Activated naive CD8-positive, alpha-beta T cell treated with anti-CD3 and anti-CD28 coated beads, Interleukin-2, amount 10 ng/mL, durations not matched to agents 7 days and 5 days (primary cell): ENCODE measurements around the gene HUS1. TPM values are rescaled to one million over a fixed set of nuclear protein-coding genes. Genes with fewer than 3 reads are reported as not detected.
"Not testable (repeated sequence)": the region's sequence is repeated elsewhere in the genome, so short reads cannot be mapped to it uniquely, and the experiment has no call there.

Experiments
- ATAC-seq: fragments of 150-1000 bp; cut with Tn5 transposase; one replicate; pipeline ENCODE4 v1.10.0; 2021; ENCODE audit warnings: low read depth, moderate library complexity
- POLR2A ChIA-PET: fragments of 350-600 bp; sonication (Branson Sonifier 250); formaldehyde crosslinking; loops from one replicate; lab custom pipeline; 2021; ENCODE audit warnings: antibody characterized with exemption; lab: Charles Lee
- DNase-seq: peaks from one replicate; pipeline ENCODE4 v3.0.0; 2021
- H3K27ac Mint-ChIP-seq: one replicate; pipeline ENCODE4 v1.8.0; 2022; ENCODE audit warnings: mild to moderate bottlenecking, mixed read lengths
- H3K27me3 Mint-ChIP-seq: one replicate; pipeline ENCODE4 v1.8.0; 2022; ENCODE audit warnings: mild to moderate bottlenecking, moderate library complexity, mixed read lengths
- H3K36me3 Mint-ChIP-seq: one replicate; pipeline ENCODE4 v1.8.0; 2021; ENCODE audit warnings: mild to moderate bottlenecking, mixed read lengths
- H3K4me1 Mint-ChIP-seq: one replicate; pipeline ENCODE4 v1.8.0; 2021; ENCODE audit warnings: mixed read lengths
- H3K4me3 Mint-ChIP-seq: one replicate; pipeline ENCODE4 v1.8.0; 2022; ENCODE audit warnings: mild to moderate bottlenecking, moderate library complexity, mixed read lengths
- H3K9me3 Mint-ChIP-seq: one replicate; pipeline ENCODE4 v1.8.0; 2021; ENCODE audit warnings: mixed read lengths
- total RNA-seq, 2 experiments: library from RNA; stranded (reverse); gene quantifications; one replicate each; pipeline ENCODE4 v1.2.3, GENCODE V29; 2021

The HUS1 gene
- total RNA-seq, 2 experiments from 2014 or later, result 40.6 to 44.9 TPM

GRCh38 chr7:47916514-47916913 lies 62.9 kb downstream of the HUS1 start:
- H3K27ac Mint-ChIP-seq, H3K9me3 Mint-ChIP-seq, H3K36me3 Mint-ChIP-seq, H3K27me3 Mint-ChIP-seq, H3K4me1 Mint-ChIP-seq, DNase-seq, ATAC-seq, H3K4me3 Mint-ChIP-seq, POLR2A ChIA-PET: not testable (repeated sequence)

DNA sequence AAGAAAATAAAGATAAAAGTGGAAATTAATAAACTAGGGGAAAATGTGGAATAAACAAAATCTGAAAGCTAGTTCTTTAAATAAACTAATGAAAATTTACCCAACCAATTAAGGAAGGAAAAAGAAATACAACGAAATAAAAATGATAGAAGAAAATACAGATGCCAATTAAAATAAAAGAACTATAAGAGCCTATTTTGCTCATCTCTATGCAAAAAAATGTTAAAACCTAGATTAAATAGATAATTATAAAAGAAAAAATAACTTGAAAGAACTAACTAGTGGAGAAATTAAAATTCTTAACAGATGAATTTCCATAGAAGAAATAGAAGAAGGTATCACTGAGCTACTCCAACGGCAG lies 63.8 kb downstream of the HUS1 start:
- DNase-seq (no peak), ATAC-seq (no peak)
- Mint-ChIP-seq H3K9me3 (no peaks in the 10 kb centered on the region), H3K27me3 (peaks cover 4% of the 10 kb centered on the region), H3K4me3 (no peak overlapping the region), H3K4me1 (no peaks in the 10 kb centered on the region), H3K27ac (no peak overlapping the region), H3K36me3 (no peaks in the 10 kb centered on the region)
- POLR2A ChIA-PET, result no interaction called here

- Mint-ChIP-seq H3K4me1 (no peaks in the 10 kb centered on the region), H3K27me3 (peaks cover 3% of the 10 kb centered on the region), H3K36me3 (no peaks in the 10 kb centered on the region), H3K4me3 (no peak overlapping the region), H3K27ac (no peak overlapping the region), H3K9me3 (no peaks in the 10 kb centered on the region)
- ATAC-seq (no peak), DNase-seq (no peak)
- POLR2A ChIA-PET, result no interaction called here
Observed at GRCh38 chr7:47914717-47915615, 64.4 kb downstream of the HUS1 start.

Other genes starting within 250 kb of the HUS1 start
- under 1 TPM; 0.17 to 0.34 TPM for gene PKD1L1, start 31.1 kb downstream of the HUS1 start, total RNA-seq
- not detected for gene SUN3, start 49.5 kb upstream of the HUS1 start, total RNA-seq
- under 1 TPM; 0.14 to 0.40 TPM for gene C7orf57, start 55.9 kb upstream of the HUS1 start, total RNA-seq
- gene UPP1, start 109.7 kb upstream of the HUS1 start, total RNA-seq, result 10 to 100 TPM; 50.4 to 55.1 TPM
- under 1 TPM; 0.06 to 0.17 TPM for gene ABCA13, start 191.8 kb upstream of the HUS1 start, total RNA-seq